Epidermal melanocyte (primary cell): ENCODE data around the gene LRRC7.
A peak's percentile ranks its signal among the peaks of the same experiment; 100 is the strongest.
"Not testable (repeated sequence)": the region's sequence is repeated elsewhere in the genome, so short reads cannot be mapped to it uniquely, and the experiment has no call there.

Experiments used
- DNase-seq: peaks from one replicate; pipeline ENCODE4 v3.0.0; 2011; ENCODE audit warnings: low spot score; ENCODE audit not compliant: insufficient read length

Gene LRRC7

DNA sequence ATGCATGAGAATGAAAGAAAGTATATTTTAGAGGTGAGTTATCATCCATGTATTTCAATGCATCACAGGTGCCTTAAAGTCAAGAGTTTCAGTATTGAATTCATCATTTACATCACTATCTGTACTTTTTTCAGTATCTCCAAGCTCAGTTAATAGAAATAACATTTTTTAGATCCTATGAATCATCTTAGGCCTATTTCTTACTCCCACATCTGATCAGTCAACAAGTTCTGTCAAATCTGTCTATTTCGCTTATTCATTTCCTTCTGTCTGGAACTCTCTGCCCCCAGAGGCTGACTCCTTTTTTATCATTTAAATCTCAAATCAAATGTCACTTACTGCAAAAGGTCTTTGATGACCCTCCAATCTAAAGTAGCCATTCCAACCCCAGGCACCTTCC, 295.2 kb downstream of the LRRC7 start:
- DNase-seq = no peak

GRCh38 chr1:69863704-69864103, 296.0 kb downstream of the LRRC7 start:
- no peak for DNase-seq

DNA sequence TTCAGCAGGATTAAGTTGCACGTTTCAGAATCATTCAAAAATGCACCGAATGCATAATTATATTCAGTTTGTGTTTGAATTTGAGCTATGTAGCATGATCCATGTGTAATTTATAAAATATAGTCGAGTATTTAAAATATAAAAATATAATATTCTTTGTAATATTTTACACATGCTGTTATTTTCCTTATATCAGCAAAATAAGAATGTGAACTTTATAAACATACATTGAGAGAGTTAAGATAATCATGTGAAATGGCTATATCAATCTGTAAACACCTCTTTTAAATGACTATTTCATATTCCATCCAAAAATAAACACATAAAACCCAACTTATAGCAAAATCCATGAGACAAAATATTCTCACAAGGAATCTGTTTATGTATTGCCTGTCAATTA, 303.7 kb downstream of the LRRC7 start:
- DNase-seq = no peak

GRCh38 chr1:69878338-69878737, 310.6 kb downstream of the LRRC7 start:
- no peak for DNase-seq

DNA sequence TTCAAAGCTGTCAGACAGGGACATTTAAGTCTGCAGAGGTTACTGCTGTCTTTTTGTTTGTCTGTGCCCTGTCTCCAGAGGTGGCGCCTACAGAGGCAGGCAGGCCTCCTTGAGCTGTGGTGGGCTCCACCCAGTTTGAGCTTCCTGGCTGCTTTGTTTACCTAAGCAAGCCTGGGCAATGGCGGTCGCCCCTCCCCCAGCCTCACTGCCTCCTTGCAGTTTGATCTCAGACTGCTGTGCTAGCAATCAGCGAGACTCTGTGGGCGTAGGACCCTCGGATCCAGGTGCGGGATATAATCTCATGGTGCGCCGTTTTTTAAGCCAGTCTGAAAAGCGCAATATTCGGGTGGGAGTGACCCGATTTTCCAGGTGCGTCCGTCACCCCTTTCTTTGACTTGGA, 320.3 kb downstream of the LRRC7 start:
- DNase-seq = not testable (repeated sequence)

- DNase-seq = no peak
Measured at GRCh38 chr1:69888657-69889056, 320.9 kb downstream of the LRRC7 start.

- no peak for DNase-seq
Measured at GRCh38 chr1:69898403-69898947, 330.8 kb downstream of the LRRC7 start.

GRCh38 chr1:69911301-69911801, 343.6 kb downstream of the LRRC7 start:
- no peak for DNase-seq

DNA sequence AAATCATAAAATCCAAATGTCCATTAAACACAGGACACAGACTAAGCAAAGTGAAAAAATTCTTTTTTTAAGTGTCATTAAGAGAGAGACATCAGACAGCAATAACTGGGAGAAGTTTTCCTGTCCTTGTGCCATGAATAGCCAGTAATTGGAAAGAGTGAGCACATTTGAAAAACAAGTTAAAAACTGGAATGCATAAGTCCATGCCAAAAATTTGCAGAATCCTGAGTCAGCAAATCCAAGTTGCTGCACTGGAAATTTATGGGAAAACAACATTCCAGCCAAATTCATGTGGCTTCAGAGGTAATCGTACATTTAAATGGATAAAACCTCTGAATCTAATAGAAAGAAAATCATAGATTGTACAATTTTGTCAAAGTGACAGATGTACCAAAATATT, 346.3 kb downstream of the LRRC7 start:
- DNase-seq = peak; percentile 20

DNA sequence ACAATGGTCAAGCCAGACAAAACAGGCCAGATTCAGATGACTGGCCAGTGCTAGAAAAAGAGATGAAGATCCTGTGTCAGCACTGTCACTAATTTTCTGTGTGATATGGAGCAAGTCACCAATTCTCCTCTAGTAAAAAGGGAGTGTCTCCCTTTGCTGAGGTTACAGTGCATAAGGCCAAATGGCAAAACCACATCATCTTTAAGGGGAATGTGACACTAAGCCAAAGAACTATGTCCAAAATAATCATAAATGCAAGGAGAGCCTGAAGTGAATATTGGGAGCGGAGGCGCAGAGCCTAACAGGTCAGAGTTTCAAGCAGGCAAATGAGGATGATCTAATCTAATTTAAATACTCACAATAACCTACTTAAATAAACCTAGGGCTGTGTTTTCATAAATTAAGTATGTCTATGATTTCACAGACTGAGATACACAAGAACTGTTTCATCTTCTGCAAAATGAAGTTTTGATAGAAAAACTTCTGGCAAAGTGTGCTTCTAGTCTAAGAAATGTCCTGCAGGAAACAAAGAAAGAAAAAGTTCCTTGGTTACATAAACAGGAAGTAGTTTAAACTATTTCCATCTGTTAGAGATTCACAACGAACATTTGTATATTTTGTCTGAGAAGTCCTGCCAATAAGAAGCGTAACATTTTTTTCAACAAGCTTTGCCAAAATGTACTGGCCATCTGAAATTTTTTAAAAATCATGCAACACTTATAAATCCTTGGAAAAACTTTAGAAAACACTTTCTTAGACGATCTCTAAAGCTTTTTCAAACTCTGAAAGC, 347.4 kb downstream of the LRRC7 start:
- DNase-seq = no peak

DNA sequence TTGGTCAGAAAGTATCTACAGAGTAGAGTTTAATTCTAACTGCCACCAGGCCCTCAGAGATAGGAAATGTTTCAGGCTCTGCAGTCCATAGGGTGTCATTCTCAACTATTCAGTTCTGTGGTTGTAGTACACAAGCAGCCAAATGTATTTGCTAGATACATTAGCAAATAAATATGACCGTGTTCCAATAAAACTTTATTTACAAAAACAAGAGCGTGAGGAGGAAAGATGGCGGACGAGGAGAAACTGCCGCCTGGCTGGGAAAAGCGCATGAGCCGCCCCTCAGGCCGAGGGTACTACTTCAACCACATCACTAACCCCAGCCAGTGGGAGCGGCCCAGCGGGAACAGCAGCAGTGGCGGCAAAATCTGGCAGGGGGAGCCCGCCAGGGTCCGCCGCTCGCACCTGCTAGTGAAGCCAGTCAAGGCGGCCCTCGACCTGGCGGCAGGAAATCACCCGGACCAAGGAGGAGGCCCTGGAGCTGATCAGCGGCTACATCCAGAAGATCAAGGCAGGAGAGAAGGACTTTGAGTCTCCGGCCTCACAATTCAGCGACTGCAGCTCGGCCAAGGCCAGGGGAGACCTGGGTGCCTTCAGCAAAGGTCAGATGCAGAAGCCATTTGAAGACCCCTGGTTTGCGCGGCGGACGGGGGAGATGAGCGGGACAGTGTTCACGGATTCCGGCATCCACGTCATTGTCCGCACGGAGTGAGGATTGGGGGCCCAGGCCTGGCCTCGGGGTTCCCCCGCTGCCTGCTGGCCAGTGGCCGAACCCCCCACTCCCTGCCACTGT, 351.6 kb downstream of the LRRC7 start:
- no peak for DNase-seq

DNA sequence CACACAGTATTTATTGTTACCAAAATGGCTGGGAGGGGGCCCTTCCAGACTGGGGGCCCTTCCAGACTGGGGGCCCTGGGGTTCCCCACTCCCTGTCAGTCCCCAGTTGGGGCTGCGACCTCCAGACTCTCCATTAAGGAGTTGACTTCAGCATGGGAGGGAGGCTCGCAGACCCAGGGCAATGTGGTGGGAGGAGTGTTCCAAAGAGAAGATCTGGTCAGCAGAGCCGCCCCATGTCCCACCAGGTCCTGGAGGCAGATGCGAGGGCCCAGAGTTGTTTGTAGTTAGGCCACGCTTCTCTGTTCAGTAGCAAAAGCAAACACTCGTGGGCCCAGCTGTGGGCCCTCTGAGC, 352.2 kb downstream of the LRRC7 start:
- DNase-seq = no peak

GRCh38 chr1:69920426-69920825, 352.7 kb downstream of the LRRC7 start:
- no peak for DNase-seq

DNA sequence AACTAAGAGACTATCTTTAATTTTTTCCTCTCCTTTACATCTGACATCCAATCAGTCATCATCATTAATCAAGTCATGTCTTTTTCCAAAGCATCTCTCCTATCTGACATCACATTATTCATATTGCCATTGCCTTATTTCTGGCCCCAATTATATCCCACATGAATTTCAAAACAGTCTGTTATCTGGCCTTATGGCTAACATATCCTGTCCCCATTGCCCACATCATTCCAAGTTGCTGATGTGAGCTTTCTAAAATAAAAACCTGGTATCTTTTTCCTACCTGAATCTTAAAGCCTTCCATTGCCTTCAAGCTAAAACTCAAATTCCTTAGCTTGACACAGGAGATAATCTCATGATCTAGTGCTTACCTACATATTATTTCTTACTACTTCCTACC, 353.8 kb downstream of the LRRC7 start:
- DNase-seq = no peak

- DNase-seq = not testable (repeated sequence)
Measured at GRCh38 chr1:69928234-69928633, 360.5 kb downstream of the LRRC7 start.

- DNase-seq = no peak
Measured at GRCh38 chr1:69929308-69930057, 361.8 kb downstream of the LRRC7 start.

DNA sequence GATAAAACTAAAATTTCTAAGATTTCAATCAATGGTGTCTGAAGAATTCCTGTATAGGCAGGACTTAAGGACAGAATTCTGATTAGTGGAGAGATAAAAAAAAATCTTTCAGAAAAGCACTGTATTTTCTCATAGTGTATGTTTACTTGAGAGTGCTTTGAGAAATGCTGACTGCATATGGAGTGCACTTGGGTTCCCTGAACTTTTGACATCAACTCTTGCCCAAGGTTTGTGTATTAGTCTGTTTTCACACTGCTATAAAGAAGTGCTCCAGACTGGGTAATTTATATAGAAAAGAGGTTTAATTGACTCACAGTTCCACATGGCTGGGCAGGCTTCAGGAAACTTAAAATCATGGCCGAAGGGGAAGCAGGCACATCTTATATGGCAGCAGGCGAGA, 362.7 kb downstream of the LRRC7 start:
- DNase-seq = no peak

- DNase-seq = no peak
Measured at GRCh38 chr1:69932760-69933159, 365.0 kb downstream of the LRRC7 start.

- no peak for DNase-seq
Measured at GRCh38 chr1:69940231-69940630, 372.5 kb downstream of the LRRC7 start.

DNA sequence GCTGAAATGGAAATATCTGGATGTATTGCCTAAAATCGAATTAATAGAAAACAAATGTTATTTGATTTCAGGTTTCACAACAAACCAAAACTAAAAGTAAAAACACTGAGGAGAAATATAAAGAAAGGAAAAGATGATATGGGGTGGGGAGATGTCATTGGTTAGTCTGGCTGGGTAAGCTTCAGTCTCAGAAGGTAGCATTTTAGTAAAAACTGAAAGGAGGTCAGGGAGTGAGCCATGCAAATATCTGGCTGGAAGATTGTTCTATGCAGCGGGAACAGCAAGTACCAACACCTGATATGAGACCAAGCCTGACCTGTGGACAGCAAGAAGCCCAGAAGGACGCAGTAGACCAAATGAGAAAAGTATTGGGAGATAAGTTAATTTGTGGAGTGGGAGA, 373.1 kb downstream of the LRRC7 start:
- no peak for DNase-seq

DNA sequence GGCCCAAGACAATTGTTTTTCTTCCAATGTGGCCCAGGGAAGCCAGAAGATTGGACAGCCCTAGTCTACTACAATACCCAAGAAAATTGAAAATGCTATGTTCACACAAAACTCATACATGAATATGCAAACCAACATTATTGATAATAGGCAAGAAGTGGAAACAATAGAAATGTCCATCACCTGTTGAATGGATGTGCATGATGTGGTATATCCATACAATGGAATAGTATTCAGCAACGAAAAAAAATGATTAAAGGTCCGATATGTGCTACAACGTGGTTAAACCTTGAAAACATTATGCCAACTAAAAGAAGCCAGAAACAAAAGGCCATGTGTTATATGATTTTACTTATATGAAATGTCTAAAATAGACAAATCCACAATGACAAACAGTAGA, 375.3 kb downstream of the LRRC7 start:
- no peak for DNase-seq

DNA sequence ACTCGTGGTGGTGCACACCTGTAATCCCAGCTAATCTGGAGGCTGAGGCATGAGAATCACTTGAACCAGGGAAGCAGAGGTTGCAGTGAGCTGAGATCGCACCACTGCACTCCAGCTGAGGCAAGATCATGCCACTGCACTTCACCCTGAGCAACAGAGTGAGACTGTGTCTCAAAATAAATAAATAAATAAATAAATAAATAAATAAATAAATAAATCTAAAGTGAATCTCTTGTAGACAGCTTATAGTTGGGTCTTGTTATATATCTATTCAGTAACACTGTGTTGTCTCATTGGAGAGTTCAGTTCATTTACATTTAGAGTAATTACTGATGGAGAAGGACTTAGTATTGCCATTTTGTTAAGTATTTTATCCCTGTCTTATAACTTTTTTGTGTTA, 379.2 kb downstream of the LRRC7 start:
- DNase-seq = no peak
